GM23338 (cell line): ENCODE data around the gene MAPK12.

Experiments
- CREB1 ChIP-seq: fragments of 250-450 bp; sonication (Bioruptor Pico); IDR thresholded peaks from 2 replicates; pipeline ENCODE4 v1.5.0; 2020; ENCODE audit warnings: low read depth, mild to moderate bottlenecking, moderate library complexity
- EZH2 ChIP-seq: fragments of 200-600 bp; sonication (generic); IDR thresholded peaks from one replicate; pipeline ENCODE4 v1.8.0; 2017; ENCODE audit warnings: antibody characterized with exemption, mild to moderate bottlenecking, low read depth; ENCODE audit not compliant: unreplicated experiment
- EZH2phosphoT487 ChIP-seq: fragments of 200-600 bp; sonication (generic); IDR thresholded peaks from one replicate; pipeline ENCODE4 v1.8.1; 2018; ENCODE audit warnings: antibody characterized with exemption; ENCODE audit not compliant: unreplicated experiment
- NANOG ChIP-seq: IDR thresholded peaks from 2 replicates; pipeline ENCODE4 v1.6.1; 2016; ENCODE audit warnings: antibody characterized with exemption, borderline replicate concordance
- POLR2AphosphoS5 ChIP-seq: IDR thresholded peaks from 2 replicates; pipeline ENCODE4 v1.6.1; 2016; ENCODE audit warnings: antibody characterized with exemption, low read depth
- ZNF331 ChIP-seq: fragments of 250-450 bp; sonication (Bioruptor Pico); IDR thresholded peaks from 2 replicates; pipeline ENCODE4 v1.5.0; 2020; ENCODE audit warnings: low read depth, mild to moderate bottlenecking, moderate library complexity
- TF ChIP-seq, protein P1 (sequence below), 2 experiments: fragments of 200-600 bp in 1 of 2; sonication (generic) in 1 of 2; conservative IDR thresholded peaks; 2 replicates each; pipeline versions ENCODE4 v1.5.1 to v1.6.1; 2016 to 2017; ENCODE audit warnings: antibody characterized with exemption in 2 of 2, low read depth in 2 of 2, mild to moderate bottlenecking in 2 of 2, moderate library complexity in 1 of 2
- TF ChIP-seq, protein P2 (sequence below): fragments of 250-450 bp; sonication (Bioruptor Pico); IDR thresholded peaks from 2 replicates; pipeline ENCODE4 v1.5.0; 2020; ENCODE audit warnings: mild to moderate bottlenecking, moderate library complexity
- TF ChIP-seq, protein P3 (sequence below): IDR thresholded peaks from one replicate; pipeline ENCODE4 v1.6.1; 2018; ENCODE audit warnings: antibody characterized with exemption; ENCODE audit not compliant: unreplicated experiment

DNA sequence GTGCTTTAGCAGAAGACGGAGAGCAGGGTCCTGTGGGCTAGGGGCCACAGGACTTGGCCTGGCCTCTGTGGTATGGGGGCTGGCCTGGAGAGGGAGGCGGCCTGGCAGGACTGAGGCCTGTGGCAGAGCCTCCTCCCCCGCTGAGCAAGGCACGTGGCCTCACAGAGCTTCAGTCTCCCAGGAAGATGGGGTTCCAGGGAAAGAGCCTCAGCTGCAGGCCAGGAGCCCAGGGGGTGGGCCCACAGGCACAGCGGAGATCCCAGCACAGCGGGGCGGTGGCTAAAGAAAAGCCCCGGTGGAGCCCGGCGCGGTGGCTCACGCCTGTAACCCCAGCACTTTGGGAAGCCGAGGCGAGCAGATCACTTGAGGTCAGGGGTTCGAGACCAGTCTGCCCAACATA lies 2.2 kb downstream of the MAPK12 start:
- TF ChIP-seq EZH2: no peak
- TF ChIP-seq, protein P1, sequence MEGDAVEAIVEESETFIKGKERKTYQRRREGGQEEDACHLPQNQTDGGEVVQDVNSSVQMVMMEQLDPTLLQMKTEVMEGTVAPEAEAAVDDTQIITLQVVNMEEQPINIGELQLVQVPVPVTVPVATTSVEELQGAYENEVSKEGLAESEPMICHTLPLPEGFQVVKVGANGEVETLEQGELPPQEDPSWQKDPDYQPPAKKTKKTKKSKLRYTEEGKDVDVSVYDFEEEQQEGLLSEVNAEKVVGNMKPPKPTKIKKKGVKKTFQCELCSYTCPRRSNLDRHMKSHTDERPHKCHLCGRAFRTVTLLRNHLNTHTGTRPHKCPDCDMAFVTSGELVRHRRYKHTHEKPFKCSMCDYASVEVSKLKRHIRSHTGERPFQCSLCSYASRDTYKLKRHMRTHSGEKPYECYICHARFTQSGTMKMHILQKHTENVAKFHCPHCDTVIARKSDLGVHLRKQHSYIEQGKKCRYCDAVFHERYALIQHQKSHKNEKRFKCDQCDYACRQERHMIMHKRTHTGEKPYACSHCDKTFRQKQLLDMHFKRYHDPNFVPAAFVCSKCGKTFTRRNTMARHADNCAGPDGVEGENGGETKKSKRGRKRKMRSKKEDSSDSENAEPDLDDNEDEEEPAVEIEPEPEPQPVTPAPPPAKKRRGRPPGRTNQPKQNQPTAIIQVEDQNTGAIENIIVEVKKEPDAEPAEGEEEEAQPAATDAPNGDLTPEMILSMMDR (conservative IDR thresholded peaks at IDR 0.05; ENCODE audit: low read depth in 2 of 2): no peak
- no peak for TF ChIP-seq ZNF331 (CRISPR knock-in tag)
- no peak for TF ChIP-seq EZH2phosphoT487
- TF ChIP-seq, protein P2, sequence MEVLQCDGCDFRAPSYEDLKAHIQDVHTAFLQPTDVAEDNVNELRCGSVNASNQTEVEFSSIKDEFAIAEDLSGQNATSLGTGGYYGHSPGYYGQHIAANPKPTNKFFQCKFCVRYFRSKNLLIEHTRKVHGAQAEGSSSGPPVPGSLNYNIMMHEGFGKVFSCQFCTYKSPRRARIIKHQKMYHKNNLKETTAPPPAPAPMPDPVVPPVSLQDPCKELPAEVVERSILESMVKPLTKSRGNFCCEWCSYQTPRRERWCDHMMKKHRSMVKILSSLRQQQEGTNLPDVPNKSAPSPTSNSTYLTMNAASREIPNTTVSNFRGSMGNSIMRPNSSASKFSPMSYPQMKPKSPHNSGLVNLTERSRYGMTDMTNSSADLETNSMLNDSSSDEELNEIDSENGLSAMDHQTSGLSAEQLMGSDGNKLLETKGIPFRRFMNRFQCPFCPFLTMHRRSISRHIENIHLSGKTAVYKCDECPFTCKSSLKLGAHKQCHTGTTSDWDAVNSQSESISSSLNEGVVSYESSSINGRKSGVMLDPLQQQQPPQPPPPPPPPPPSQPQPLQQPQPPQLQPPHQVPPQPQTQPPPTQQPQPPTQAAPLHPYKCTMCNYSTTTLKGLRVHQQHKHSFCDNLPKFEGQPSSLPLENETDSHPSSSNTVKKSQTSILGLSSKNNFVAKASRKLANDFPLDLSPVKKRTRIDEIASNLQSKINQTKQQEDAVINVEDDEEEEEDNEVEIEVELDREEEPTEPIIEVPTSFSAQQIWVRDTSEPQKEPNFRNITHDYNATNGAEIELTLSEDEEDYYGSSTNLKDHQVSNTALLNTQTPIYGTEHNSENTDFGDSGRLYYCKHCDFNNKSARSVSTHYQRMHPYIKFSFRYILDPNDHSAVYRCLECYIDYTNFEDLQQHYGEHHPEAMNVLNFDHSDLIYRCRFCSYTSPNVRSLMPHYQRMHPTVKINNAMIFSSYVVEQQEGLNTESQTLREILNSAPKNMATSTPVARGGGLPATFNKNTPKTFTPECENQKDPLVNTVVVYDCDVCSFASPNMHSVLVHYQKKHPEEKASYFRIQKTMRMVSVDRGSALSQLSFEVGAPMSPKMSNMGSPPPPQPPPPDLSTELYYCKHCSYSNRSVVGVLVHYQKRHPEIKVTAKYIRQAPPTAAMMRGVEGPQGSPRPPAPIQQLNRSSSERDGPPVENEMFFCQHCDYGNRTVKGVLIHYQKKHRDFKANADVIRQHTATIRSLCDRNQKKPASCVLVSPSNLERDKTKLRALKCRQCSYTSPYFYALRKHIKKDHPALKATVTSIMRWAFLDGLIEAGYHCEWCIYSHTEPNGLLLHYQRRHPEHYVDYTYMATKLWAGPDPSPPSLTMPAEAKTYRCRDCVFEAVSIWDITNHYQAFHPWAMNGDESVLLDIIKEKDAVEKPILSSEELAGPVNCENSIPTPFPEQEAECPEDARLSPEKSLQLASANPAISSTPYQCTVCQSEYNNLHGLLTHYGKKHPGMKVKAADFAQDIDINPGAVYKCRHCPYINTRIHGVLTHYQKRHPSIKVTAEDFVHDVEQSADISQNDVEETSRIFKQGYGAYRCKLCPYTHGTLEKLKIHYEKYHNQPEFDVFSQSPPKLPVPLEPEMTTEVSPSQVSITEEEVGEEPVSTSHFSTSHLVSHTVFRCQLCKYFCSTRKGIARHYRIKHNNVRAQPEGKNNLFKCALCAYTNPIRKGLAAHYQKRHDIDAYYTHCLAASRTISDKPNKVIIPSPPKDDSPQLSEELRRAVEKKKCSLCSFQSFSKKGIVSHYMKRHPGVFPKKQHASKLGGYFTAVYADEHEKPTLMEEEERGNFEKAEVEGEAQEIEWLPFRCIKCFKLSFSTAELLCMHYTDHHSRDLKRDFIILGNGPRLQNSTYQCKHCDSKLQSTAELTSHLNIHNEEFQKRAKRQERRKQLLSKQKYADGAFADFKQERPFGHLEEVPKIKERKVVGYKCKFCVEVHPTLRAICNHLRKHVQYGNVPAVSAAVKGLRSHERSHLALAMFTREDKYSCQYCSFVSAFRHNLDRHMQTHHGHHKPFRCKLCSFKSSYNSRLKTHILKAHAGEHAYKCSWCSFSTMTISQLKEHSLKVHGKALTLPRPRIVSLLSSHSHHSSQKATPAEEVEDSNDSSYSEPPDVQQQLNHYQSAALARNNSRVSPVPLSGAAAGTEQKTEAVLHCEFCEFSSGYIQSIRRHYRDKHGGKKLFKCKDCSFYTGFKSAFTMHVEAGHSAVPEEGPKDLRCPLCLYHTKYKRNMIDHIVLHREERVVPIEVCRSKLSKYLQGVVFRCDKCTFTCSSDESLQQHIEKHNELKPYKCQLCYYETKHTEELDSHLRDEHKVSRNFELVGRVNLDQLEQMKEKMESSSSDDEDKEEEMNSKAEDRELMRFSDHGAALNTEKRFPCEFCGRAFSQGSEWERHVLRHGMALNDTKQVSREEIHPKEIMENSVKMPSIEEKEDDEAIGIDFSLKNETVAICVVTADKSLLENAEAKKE (CRISPR knock-in tag): no peak
- TF ChIP-seq, protein P3, sequence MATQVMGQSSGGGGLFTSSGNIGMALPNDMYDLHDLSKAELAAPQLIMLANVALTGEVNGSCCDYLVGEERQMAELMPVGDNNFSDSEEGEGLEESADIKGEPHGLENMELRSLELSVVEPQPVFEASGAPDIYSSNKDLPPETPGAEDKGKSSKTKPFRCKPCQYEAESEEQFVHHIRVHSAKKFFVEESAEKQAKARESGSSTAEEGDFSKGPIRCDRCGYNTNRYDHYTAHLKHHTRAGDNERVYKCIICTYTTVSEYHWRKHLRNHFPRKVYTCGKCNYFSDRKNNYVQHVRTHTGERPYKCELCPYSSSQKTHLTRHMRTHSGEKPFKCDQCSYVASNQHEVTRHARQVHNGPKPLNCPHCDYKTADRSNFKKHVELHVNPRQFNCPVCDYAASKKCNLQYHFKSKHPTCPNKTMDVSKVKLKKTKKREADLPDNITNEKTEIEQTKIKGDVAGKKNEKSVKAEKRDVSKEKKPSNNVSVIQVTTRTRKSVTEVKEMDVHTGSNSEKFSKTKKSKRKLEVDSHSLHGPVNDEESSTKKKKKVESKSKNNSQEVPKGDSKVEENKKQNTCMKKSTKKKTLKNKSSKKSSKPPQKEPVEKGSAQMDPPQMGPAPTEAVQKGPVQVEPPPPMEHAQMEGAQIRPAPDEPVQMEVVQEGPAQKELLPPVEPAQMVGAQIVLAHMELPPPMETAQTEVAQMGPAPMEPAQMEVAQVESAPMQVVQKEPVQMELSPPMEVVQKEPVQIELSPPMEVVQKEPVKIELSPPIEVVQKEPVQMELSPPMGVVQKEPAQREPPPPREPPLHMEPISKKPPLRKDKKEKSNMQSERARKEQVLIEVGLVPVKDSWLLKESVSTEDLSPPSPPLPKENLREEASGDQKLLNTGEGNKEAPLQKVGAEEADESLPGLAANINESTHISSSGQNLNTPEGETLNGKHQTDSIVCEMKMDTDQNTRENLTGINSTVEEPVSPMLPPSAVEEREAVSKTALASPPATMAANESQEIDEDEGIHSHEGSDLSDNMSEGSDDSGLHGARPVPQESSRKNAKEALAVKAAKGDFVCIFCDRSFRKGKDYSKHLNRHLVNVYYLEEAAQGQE: no peak
- no peak for TF ChIP-seq POLR2AphosphoS5
- no peak for TF ChIP-seq CREB1 (CRISPR knock-in tag)
- TF ChIP-seq NANOG: no peak
